Astrocyte (in vitro differentiated cells and primary cell): Measurements from ENCODE around the gene BCO2. TPM values are rescaled to one million over a fixed set of nuclear protein-coding genes. Genes with fewer than 3 reads are reported as not detected.
A peak's percentile ranks its signal among the peaks of the same experiment; 100 is the strongest.
"Not testable (repeated sequence)": the region's sequence is repeated elsewhere in the genome, so short reads cannot be mapped to it uniquely, and the experiment has no call there.

Source experiments
- DNase-seq: peaks from one replicate; pipeline ENCODE4 v3.0.0-alpha.2; 2010; ENCODE audit warnings: low read depth
- FAIRE-seq: peaks from 2 replicates; lab custom pipeline; 2011; peaks lifted over from hg19 to GRCh38; lab: Jason Lieb, UNC
- H2AFZ ChIP-seq: 2 replicates; pipeline ENCODE4 v1.6.0; 2012; ENCODE audit warnings: low read depth, low read length, inconsistent platforms
- H3K27ac ChIP-seq: 2 replicates; pipeline ENCODE4 v1.5.1; 2011; ENCODE audit warnings: low read depth, low read length, inconsistent platforms
- H3K27me3 ChIP-seq: 2 replicates; pipeline ENCODE4 v1.6.0; 2011; ENCODE audit warnings: low read length, inconsistent platforms; ENCODE audit not compliant: insufficient read depth
- H3K36me3 ChIP-seq: 2 replicates; pipeline ENCODE4 v1.5.1; 2011; ENCODE audit warnings: low read length, inconsistent platforms; ENCODE audit not compliant: insufficient read depth
- H3K4me1 ChIP-seq: 2 replicates; pipeline ENCODE4 v1.5.1; 2011; ENCODE audit warnings: low read length, inconsistent platforms; ENCODE audit not compliant: insufficient read depth
- H3K4me2 ChIP-seq: 2 replicates; pipeline ENCODE4 v1.6.0; 2012; ENCODE audit warnings: low read length, inconsistent platforms
- H3K4me3 ChIP-seq: 2 replicates; pipeline ENCODE4 v1.5.1; 2011; ENCODE audit warnings: low read depth, mild to moderate bottlenecking, low read length, inconsistent platforms; ENCODE audit not compliant: insufficient read depth
- H3K79me2 ChIP-seq: 2 replicates; pipeline ENCODE4 v1.6.0; 2012; ENCODE audit warnings: mild to moderate bottlenecking, low read length, inconsistent platforms; ENCODE audit not compliant: insufficient read depth
- H3K9ac ChIP-seq: 2 replicates; pipeline ENCODE4 v1.6.0; 2012; ENCODE audit warnings: mild to moderate bottlenecking, low read length, inconsistent platforms
- H3K9me3 ChIP-seq: 2 replicates; pipeline ENCODE4 v1.5.1; 2012; ENCODE audit warnings: low read depth, mild to moderate bottlenecking, low read length, inconsistent platforms; ENCODE audit not compliant: insufficient read depth
- H4K20me1 ChIP-seq: 2 replicates; pipeline ENCODE4 v1.6.0; 2012; ENCODE audit warnings: low read length, inconsistent platforms; ENCODE audit not compliant: insufficient read depth
- H3K27ac Mint-ChIP-seq: one replicate; pipeline ENCODE4 v1.8.0; 2021; ENCODE audit warnings: mild to moderate bottlenecking, mixed read lengths; ENCODE audit not compliant: unreplicated experiment
- H3K27me3 Mint-ChIP-seq: one replicate; pipeline ENCODE4 v1.8.0; 2021; ENCODE audit warnings: low read depth, mixed read lengths; ENCODE audit not compliant: unreplicated experiment
- H3K36me3 Mint-ChIP-seq: one replicate; pipeline ENCODE4 v1.8.0; 2021; ENCODE audit warnings: low read depth, mixed read lengths; ENCODE audit not compliant: unreplicated experiment
- H3K4me1 Mint-ChIP-seq: one replicate; pipeline ENCODE4 v1.8.0; 2021; ENCODE audit warnings: low read depth, mixed read lengths; ENCODE audit not compliant: unreplicated experiment
- H3K4me3 Mint-ChIP-seq: one replicate; pipeline ENCODE4 v1.8.0; 2021; ENCODE audit warnings: mild to moderate bottlenecking, moderate library complexity, mixed read lengths; ENCODE audit not compliant: unreplicated experiment
- H3K9me3 Mint-ChIP-seq: one replicate; pipeline ENCODE4 v1.8.0; 2021; ENCODE audit warnings: mild to moderate bottlenecking, mixed read lengths; ENCODE audit not compliant: unreplicated experiment
- EZH2 ChIP-seq: IDR thresholded peaks from 2 replicates; pipeline ENCODE4 v1.6.1; 2012; ENCODE audit warnings: mild to moderate bottlenecking, low read length, inconsistent platforms; ENCODE audit not compliant: insufficient read depth
- total RNA-seq: library from RNA; stranded (reverse); gene quantifications from 2 replicates; pipeline ENCODE4 v1.2.1, GENCODE V29; 2021
- TF ChIP-seq, protein P1 (sequence below): IDR thresholded peaks from 2 replicates; pipeline ENCODE4 v1.5.1; 2011; ENCODE audit warnings: low read depth, mild to moderate bottlenecking, inconsistent platforms, low read length, moderate library complexity; ENCODE audit not compliant: insufficient read depth

Gene BCO2
- total RNA-seq, 1 donor from 2014 or later, result 0.48 TPM

DNA sequence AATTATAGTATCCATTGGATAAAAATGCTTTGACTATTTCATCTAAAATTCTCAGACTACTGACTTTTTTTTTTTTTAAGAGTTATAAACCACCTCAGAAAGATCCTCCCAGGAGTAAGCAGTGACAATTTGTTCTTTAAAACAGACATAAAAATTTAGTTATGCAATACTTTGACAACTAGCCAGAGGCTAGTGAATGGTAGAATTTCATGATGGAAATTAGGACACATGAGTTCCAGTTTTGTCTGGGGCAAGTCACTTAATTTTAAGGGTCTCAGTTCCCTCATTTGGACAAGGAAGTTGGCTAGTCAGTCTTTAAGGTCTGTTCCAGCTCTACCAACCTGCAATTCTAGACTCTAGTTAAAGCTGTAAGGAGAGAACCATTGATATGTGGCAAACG, 14.3 kb upstream of the BCO2 start:
- H3K4me3 Mint-ChIP-seq, result no peak overlapping the region
- no peak overlapping the region for H3K27ac Mint-ChIP-seq
- H3K9me3 Mint-ChIP-seq, result no peaks in the 10 kb centered on the region
- Histone ChIP-seq H3K4me2 (no peak overlapping the region), H3K27ac (no peak overlapping the region), H3K9me3 (no peaks in the 10 kb centered on the region), H3K36me3 (no peaks in the 10 kb centered on the region), H3K9ac (no peak overlapping the region), H2AFZ (no peak overlapping the region), H3K79me2 (no peaks in the 10 kb centered on the region), H3K4me1 (peaks cover 14% of the 10 kb centered on the region), H3K27me3 (no peaks in the 10 kb centered on the region), H4K20me1 (no peaks in the 10 kb centered on the region), H3K4me3 (no peak overlapping the region)
- FAIRE-seq (no peak), DNase-seq (no peak)
- no peaks in the 10 kb centered on the region for H3K36me3 Mint-ChIP-seq
- TF ChIP-seq, protein P1, sequence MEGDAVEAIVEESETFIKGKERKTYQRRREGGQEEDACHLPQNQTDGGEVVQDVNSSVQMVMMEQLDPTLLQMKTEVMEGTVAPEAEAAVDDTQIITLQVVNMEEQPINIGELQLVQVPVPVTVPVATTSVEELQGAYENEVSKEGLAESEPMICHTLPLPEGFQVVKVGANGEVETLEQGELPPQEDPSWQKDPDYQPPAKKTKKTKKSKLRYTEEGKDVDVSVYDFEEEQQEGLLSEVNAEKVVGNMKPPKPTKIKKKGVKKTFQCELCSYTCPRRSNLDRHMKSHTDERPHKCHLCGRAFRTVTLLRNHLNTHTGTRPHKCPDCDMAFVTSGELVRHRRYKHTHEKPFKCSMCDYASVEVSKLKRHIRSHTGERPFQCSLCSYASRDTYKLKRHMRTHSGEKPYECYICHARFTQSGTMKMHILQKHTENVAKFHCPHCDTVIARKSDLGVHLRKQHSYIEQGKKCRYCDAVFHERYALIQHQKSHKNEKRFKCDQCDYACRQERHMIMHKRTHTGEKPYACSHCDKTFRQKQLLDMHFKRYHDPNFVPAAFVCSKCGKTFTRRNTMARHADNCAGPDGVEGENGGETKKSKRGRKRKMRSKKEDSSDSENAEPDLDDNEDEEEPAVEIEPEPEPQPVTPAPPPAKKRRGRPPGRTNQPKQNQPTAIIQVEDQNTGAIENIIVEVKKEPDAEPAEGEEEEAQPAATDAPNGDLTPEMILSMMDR, result no peak
- TF ChIP-seq EZH2, result no peak
- H3K4me1 Mint-ChIP-seq, result peaks cover 15% of the 10 kb centered on the region
- H3K27me3 Mint-ChIP-seq, result no peaks in the 10 kb centered on the region

- H3K36me3 ChIP-seq, H2AFZ ChIP-seq, H3K27me3 Mint-ChIP-seq, DNase-seq, H3K9ac ChIP-seq, H3K27ac Mint-ChIP-seq, H3K4me3 ChIP-seq, H4K20me1 ChIP-seq, H3K9me3 ChIP-seq, H3K9me3 Mint-ChIP-seq, H3K4me2 ChIP-seq, H3K4me3 Mint-ChIP-seq, H3K36me3 Mint-ChIP-seq, H3K27me3 ChIP-seq, H3K79me2 ChIP-seq, H3K4me1 ChIP-seq, FAIRE-seq, H3K27ac ChIP-seq: not testable (repeated sequence)
- peaks cover 14% of the 10 kb centered on the region for H3K4me1 Mint-ChIP-seq
Measured at GRCh38 chr11:112162200-112162599, 13.1 kb upstream of the BCO2 start.

DNA sequence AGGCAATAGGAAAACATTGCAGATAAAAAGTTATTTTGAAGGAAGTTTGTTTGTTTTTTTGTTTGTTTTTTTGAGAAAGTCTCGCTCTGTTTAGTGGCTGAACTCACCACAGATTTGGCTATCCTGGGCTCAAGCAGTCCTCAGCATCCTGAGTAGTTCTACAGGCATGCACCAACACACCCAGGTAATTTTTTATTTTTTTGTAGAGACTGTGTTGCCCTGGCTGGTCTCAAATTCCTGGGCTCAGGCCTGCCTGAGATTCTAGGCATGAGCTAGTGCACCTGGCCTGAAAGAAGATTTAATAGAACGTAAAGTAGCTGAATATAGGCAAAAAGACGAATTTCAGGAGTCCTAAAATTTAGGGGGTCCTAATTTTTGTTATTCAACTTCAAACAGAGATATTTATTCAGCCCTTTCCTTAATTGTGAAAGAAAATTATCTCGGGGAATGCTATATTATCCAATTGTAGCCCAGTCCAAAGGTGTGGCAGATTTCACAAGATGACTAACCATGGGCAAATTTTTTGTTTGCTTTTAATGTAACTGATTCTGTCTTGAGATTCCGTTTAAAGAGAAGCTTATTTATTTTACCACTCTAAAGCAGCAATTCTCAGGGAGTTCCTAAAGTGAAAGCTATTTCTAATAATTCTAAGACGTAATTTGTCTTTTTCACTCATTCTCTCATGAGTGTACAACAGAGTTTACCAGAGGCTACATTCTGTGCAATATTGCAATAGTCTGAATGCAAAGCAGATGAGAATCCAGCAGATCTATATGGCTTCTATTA, 12.4 kb upstream of the BCO2 start:
- Histone ChIP-seq H2AFZ (no peak overlapping the region), H3K27me3 (no peaks in the 10 kb centered on the region), H3K9ac (peak overlapping the region; percentile 4), H3K4me2 (peak overlapping the region; percentile 62), H3K36me3 (no peaks in the 10 kb centered on the region), H3K9me3 (no peaks in the 10 kb centered on the region), H3K4me1 (peaks cover 4% of the 10 kb centered on the region), H3K79me2 (no peaks in the 10 kb centered on the region), H4K20me1 (no peaks in the 10 kb centered on the region), H3K4me3 (no peak overlapping the region), H3K27ac (no peak overlapping the region)
- peaks cover 11% of the 10 kb centered on the region for H3K4me1 Mint-ChIP-seq
- no peaks in the 10 kb centered on the region for H3K36me3 Mint-ChIP-seq
- FAIRE-seq, result no peak
- TF ChIP-seq EZH2, result no peak
- TF ChIP-seq, protein P1, result no peak
- H3K4me3 Mint-ChIP-seq, result peak overlapping the region; percentile 40
- H3K9me3 Mint-ChIP-seq, result no peaks in the 10 kb centered on the region
- H3K27me3 Mint-ChIP-seq, result no peaks in the 10 kb centered on the region
- peak; percentile 31 for DNase-seq
- H3K27ac Mint-ChIP-seq, result no peak overlapping the region
